KG1 (cell line): ENCODE measurements around the gene ROPN1.
"Not testable (repeated sequence)": the region's sequence is repeated elsewhere in the genome, so short reads cannot be mapped to it uniquely, and the experiment has no call there.

ENCODE experiments used
- DNase-seq: peaks from one replicate; lab custom pipeline; 2025; lab: John Stamatoyannopoulos, UW

Gene ROPN1

DNA sequence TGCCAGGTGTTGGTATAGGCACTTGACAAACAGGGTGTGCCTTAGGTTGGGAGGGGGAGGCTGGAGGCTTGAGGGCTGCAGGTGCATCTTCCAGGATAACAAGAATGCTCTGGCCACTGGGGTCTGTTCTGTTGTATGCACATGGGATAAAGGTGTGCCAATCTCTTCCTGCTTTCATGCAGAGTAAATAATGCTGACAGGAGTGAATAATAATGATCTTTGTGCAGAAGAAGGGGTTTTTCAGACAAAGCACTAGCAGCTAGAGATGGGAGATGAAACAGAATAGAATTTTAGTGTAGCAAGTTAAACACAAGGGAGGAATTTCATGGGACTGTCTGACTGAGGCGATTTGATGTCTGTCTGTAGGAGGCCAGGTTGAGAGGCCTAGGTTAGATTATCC is 1.9 kb upstream of the ROPN1 start:
- DNase-seq, result no peak

DNA sequence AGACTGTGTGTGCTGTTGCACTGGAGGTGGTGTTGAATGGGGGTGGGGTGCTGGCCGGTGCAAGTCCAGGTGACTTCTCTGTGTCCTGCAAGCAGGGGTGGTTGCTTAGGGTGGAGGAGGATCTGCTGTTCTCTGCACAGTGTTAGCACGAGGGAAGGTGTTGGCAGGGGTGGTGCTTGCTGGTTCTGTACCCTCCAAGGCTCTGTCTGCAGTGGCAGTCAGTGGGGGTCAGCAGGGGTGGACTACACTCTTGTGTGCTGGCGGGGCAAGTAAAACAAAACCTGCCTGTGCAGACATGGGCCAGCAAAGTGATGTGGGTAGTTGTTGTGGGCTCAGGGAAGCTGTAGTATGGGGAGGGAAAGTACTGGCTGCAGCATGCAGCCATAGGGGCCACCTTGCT is 5.5 kb downstream of the ROPN1 start:
- DNase-seq, result no peak

DNA sequence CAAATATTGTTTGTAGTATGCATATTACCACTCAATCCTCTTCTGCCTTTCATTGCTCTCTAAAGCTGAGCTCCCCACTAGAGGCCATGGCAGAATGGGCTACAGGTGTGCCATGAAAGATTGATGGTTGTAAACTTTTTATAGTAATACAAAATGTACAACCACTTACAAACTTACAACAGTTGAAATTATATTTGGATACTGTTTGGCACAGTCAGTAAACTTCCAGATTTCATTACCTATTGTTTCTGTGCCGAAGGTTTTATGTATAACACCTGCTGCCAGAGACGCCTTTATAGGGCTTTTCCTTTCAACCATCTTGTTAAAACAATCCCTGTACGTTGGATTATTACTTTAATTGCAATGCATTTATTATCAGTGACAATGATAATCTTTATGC is 7.0 kb downstream of the ROPN1 start:
- DNase-seq, result no peak

DNA sequence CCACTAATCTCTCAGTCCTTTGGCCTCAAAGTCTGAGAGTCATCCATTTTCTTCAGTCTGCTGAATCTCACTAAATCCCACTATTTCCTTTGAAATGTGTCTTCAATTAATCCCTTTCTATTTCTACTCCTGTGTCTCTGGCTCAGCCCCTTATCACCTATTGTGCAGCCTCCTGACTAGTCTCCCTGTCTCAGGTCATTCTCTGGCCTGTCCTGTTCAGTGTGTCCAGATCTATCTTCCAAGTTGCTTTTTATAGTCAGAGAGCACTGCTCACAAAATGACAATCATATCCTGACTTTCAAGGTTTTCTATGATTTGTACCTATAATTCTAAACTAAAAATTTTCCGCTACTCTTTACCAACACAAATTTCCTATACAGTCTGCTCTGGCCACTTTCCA is 7.6 kb downstream of the ROPN1 start:
- DNase-seq, result no peak

DNA sequence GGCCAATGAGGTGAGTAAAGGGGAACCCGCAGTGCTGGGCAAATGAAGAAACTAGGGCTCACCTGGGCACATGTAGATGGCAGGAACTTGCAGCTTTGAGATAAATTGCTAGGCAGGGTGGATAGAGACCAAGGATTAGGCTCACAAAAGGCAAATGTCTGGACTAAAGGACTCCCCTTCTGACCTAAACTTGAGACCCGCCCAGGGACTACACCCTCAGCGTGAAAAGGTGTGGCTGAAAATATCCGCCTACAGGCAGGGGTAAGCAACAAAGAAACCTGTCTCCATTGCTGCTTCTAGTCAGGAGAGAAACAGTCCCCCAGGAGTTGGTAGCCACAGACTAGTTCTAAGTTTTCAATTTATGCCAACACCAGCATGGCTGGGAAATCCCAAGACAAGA is 10.6 kb downstream of the ROPN1 start:
- not testable (repeated sequence) for DNase-seq

DNA sequence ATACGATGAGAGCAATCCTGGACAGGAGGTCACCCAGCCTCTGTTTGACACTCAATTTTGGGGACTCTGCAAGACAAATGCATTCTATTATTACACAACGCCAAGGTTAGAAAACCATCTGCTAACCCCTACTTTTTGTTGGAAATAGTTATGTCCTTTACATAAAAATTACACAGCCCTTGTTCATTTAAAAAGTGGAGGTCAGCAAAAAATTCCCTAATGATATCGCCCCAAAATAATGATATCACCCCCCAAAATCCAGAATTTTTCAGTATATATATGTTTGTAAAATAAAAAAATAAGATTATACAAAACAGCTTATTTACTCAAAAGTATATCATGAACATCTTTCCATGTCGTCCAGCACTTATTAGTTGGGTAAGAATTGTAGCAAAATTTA is 11.4 kb downstream of the ROPN1 start:
- no peak for DNase-seq

DNA sequence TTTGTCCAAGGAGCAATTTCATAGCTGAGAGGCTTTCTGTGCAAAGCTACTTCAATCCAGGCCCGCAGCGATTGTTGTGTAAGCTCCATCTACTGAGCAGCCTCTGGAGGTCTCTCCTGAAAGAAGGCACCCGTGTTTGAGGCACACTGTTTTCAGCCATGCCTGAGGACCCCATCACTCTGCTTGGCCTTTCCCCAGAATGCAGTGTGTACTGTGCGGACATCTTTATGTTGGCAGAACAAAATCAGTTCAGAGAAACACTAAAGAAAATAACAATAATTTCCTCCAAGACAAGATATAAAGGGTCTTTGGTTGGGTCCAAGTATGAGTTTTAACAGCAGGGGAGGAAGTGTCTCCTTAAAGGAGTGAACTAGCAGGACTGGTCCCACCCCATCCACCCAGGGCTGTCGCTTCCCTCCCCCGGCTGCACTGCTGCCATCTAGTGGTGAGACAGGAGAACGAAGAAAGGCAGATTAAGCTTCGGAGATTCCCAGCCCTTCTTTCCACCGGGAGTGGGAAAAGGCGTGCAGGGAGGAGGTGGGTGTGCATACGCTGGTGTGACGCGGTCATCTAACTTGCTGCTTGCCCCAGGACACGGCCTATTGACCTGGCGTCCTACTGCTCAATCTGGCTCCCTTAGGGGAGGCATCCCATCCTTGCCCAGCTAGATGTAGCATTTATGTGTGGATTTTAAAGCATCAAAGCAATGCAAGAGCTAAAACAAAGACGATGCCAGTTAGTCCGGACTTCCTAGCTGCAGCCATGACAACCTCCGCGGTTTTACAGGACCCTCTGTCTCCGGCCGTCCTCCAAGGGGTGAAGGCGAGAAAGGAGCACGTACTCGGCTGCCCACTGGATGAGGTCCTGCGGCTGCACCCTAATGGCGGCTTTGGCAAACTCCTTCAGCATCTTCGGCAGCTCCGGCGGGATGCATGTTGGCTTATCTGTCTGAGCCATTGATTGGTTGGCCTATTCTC is 12.1 kb downstream of the ROPN1 start:
- DNase-seq, result not testable (repeated sequence)

DNA sequence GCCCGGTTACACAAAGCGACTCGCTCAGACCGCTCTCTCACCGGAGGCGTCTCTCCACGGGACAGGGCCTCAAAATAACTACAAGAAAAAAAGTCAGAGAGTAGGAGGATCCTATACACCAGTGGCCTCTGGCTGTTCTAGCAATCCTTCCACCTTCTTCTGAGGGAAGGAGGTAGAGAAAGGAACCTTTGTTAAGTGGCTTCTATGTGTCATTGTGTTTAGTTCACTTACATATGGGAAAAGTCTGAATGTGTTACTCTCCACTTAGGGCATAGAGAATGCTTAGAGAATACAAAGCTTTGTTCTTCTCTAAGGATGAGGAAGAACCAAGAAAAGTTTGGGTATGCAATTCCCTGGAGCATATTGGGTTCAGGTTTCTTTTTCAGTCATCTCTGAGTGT is 15.0 kb downstream of the ROPN1 start:
- DNase-seq, result not testable (repeated sequence)

DNA sequence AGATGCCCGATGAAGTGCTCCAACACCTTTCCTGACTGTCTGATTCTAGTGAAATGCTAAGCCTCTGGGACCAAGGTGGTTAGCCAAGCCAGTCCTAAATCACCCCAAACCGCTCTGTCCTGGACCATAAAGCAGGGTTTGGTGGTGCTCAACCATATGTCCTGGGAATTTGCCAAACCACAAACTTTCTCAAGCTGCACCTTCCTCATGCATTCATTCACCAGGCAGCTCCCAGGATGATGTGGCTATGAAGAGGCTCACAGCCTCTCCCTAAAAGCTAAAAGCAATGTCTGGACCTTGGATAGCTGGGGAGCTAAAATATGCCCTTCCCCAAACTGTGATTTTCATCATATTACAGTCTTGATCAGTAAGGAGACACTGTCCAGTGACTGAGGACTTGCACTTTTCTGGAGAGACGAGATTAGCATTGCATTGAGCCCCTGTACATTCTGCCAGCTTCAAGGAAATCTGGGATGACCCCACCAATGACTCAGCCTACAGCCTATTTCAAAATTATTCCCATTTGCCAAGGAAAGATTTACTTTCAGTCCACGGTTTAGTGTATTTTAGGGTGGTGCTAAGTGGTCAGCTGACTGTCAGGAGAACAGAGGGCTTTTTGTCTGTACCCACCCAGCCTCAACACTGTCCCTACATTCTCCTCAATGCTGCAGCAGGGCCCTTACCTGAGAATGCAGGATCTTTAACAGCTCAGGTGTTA is 15.6 kb downstream of the ROPN1 start:
- not testable (repeated sequence) for DNase-seq

DNA sequence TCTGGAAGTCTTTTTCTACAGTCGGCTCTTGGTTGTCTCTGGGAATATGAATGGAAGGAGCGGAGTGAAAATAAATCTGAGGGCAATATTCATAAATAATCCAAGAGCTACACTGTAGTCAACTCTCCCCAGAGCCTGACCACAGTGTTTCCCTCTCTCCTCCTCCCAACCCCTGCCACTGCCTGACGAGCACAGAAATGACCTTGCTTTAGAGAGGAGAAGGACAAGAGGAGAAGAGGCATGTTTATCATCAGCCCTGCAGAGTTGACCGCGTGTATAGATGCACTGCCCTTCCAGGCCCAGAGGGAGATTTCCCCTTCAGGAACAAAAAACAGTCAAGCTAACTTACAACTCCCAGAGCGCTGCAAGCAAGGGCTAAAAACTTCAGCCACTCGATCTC is 16.9 kb downstream of the ROPN1 start:
- not testable (repeated sequence) for DNase-seq

DNA sequence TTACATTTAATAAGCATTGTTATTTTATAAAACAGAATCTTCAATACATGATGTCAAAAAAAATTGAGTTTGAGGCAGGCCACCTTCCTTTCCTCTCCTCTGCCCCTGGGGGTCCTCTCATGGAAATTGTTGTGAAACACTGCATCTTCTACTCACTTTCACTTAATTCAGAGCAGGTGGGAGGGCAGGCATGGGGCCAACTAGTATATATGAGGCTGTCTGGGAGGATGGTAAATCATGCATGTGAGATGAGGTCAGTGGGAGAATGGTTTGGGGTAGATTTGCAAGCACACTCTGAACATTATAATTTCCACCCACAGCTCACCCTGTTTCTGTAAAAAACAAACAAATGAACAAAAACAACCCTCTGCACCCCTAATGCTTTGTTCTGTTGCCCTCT is 20.5 kb downstream of the ROPN1 start:
- DNase-seq, result no peak

DNA sequence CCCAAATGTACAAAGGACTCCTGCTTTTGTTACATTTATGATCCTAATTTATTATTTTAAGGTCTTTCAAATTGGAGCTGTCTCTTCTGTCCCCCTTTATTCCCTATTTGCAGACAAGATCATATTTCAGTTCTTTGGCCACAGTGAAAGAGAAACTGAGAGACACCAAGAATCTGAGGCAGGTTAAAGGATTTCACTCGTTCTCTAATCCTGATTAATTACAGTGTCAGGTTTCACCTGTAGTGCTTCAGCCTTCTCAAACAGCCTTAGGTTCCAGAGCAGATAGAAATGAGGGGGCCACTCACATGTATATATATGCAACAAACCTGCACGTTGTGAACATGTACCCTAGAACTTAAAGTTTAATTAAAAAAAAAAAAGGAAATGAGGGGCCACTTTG is 24.7 kb downstream of the ROPN1 start:
- not testable (repeated sequence) for DNase-seq

DNA sequence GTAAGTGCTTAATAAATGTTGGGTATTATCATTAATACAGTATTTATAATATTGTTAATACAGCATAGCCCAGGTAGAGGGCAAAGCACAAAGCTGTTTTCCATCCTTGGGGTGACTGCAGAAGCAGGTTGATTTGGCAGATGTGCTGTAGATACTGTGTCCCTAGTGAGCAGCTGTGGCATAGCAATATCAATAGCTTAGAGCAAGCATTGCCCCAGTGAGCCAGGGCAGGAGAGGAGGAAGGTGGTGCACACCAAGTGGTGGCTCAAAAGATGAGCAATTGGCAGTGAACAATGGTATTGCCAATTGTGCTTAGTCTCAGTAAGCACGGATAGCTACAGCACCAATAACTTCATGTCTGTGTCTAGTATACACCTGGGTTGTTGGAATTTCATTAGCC is 25.1 kb downstream of the ROPN1 start:
- not testable (repeated sequence) for DNase-seq

DNA sequence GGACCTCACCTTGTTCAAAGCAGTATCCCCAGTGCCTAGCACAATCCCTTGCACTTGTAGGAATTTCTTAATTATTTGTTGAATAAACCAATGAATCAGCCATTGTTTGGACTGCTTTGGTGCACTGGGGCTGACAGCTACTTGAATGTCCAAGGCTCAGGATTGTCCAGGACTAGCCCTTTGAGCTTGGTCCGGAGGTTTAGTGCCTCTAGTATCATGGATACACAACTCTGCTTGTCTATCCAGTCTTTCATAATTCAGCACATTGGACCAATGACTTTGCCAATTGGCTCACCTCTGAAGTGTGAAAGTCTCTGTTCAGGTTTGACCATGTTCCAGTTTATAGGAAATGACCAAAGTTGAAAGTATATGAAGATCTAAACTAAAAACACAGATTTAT is 27.1 kb downstream of the ROPN1 start:
- DNase-seq, result not testable (repeated sequence)

DNA sequence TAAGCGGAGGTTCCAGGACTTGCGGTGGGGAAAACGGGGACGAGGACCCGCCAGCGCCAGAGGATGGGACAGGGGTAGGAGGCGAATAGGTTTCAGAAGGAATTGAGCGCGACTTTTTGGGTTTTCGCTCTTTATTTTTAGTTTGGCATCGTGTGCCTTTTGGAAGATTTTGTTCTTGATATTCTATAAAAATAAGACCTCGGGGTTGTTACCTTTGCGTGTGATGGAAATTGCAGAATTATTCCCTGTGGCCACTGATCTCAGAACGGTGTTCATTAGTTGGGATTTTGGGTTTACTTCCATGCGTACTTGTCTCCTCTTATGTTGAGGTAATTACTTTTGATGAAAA is 30.4 kb downstream of the ROPN1 start:
- DNase-seq, result no peak

DNA sequence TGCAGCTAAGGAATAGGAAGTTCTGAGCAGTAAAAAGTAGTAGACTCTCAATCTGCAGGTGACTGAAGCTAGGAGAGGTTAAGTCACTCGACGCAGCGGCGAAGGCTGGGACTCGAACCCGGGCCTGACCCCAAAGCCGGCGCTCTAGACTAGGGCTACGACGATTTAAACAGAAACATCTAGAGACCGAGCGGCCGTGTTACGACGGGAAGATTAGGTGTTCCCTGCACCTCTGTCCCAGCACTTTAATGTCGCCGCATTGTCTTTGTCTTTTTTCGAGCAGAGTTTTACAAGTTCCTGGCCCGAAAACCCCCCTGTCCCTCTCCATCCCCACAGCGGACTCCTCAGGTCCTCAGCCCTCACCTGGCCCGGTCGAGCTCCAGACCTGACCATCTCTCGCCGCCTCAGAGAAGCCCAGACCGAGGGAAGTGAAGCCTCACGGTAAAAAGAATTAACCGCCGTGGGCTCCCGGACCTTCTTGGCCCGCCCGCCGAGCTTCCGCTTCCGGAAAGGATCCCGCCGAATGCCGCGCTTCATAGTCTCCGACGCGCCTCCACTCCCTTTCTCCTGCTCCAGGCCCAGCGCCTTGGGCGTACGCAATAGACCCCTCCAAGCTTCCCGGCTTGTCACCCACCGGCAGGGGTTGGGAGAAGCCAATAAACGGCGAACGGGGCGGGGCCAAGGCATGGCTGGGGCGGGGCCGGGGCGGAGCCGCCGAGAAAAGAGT is 31.0 kb downstream of the ROPN1 start, which contains the start of gene CCDC14:
Gene CCDC14, minus strand, starts transcription at position 449 of the 727 bp plus-strand sequence. Its CDS starts 56 bp downstream, at position 393.
- DNase-seq, result peak; percentile 78

DNA sequence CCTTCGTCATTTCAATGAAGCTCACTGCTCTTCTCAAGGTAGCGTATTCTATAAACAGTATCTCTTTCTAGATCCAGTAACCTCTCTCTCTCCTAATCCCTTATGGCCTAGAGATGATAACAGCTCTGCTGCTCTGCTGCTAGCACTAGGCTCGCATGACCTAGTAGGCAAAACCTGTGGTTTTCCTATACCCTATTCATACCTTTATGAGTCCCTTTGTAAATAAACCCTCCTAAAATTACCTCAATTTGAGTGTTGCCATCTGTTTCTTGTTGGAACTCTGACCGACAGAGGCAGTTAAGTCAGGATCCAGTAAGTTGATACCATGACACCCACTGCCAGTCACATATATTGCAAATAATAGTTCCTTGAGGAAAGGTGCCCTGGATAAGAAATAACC is 38.2 kb downstream of the ROPN1 start:
- DNase-seq, result no peak

DNA sequence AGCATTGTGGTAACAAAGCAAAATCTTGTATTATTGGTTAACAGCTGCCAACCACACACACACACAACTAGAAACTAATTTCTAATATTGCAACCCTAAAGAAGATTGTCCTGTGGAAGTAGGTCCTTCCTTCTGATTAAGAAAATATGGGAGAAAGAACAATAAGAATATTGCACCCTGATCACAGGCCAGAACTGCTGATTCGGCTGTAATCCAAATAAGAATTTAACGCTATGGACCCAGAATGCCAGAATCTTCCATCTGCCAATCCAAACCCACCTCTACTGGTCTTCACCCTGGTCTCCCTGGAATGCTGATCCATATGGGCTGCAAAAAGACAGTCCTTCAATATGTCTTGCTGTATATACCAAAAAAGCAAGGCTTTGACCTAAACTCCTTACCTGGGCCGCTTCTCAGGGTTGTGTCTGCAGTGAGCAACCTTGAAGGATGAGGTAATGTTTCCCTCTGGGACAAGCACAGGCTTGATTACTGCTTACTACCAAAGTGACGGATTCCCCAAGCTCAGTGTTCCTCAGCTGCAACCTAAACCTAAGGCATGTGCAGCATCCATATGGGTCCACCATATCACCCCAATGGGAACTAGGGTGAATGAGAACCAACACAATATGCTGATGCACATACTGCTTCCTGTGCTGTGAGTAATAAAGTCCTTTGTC is 38.9 kb downstream of the ROPN1 start:
- DNase-seq, result no peak

DNA sequence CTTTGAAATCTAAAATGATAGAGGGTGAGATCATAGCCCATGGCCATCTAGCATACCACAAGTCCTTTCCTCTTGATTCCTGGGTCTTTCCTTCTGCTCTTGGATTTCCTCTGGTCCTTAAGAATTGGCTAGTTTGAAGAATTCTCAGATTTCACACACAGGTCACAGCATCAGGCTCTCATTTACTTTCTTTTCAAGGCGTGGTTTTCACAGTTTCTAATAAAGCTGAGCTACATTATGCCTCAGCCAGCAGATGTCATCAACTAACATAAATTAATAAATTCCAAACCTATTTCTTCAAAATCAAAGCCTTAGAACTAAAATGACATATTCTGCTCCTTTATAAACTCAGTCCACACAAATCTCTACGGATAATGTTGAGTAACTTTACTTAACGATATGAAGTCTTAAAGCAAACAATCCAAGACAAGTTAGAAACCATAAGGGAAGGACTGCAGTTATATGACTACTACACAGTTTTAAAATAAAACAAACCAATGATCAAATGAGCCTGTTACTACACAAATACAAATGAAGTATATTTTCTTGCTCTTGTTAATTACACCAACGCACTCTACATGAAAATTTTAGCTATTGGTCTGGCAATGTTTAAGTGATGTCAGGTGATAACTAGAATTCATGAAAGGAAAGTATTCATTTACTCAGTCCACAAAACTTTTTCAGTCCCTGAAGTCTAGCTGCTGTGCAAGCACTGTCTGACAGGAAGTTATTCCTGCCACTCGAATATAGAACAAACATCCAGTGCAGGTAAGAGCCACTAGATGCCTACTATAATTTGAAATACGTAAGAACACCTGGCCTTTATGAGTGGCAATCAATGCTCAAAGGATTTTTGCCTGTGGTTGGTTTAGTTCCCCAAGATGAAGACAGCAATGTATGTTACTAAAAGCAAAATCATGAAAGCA is 40.1 kb downstream of the ROPN1 start:
- no peak for DNase-seq

DNA sequence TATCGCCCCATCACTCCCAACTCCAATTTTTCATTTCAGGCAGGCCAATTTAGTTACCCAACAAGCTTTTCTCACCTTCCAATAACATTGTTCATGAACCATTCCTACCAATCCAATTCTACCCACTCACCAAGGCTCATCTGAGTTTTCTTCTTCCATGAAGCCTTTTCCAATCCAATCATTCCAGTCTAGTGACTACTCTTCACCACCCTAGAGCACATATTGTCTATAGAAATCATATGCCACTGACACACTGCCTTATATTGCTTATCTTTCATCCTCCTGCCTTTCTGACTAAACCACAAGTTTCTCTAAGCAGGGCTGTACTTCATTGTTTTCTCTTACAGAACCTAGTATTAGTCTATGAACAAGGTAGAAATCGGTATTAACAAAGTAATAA is 42.3 kb downstream of the ROPN1 start:
- DNase-seq, result no peak

DNA sequence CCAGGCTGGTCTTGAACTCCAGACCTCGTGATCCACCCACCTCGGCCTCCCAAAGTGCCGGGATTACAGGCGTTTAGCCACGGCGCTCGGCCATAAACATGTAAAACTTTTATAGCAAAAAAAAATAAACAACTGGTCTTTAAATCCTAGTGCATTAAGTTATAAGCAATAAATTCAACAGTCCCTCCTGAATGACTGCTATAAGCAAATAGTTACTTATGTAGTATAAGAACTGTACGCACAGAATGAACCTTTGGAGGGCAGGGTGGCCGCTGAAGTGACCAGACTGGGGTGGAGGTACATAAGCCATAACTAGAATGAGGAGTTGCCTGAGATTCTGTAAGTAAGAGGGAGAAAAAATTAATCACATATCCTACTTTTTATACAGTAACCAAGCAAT is 43.5 kb downstream of the ROPN1 start:
- no peak for DNase-seq
